ENCODE measurements around the gene PTPRO. TPM values are rescaled to one million over a fixed set of nuclear protein-coding genes. Genes with fewer than 3 reads are reported as not detected.

The PTPRO gene
- total and polyA plus RNA-seq, 10 of the 15 experiments (the other 5 are each of a cell fraction or from before 2014, with no cell fraction given): 1.2 to 5.3 (median 3.5) TPM

DNA sequence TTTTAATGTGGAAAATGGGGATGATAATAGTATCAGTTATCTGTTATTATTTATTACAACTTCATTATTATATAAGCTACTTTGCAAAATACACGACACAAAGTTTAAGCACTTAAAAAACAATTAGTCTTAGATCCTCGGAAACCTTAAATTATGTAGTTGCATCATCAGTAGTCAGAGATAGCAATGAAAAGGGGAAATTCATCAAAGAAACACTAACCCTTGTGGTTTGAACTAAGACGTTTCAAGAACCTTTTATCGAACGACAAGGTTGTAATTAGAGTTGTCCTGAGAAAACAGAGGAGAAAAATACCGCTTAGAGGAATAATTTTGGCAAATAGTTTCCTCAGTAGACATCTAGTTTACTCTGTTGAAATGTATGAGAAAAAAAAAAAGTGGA lies 198.5 kb downstream of the PTPRO start (continued):
- TF ChIP-seq, protein P1, sequence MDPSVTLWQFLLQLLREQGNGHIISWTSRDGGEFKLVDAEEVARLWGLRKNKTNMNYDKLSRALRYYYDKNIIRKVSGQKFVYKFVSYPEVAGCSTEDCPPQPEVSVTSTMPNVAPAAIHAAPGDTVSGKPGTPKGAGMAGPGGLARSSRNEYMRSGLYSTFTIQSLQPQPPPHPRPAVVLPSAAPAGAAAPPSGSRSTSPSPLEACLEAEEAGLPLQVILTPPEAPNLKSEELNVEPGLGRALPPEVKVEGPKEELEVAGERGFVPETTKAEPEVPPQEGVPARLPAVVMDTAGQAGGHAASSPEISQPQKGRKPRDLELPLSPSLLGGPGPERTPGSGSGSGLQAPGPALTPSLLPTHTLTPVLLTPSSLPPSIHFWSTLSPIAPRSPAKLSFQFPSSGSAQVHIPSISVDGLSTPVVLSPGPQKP (IDR thresholded peaks at IDR 0.05; ENCODE audit: low read depth, low read length): no peak
- TF ChIP-seq, protein P2, sequence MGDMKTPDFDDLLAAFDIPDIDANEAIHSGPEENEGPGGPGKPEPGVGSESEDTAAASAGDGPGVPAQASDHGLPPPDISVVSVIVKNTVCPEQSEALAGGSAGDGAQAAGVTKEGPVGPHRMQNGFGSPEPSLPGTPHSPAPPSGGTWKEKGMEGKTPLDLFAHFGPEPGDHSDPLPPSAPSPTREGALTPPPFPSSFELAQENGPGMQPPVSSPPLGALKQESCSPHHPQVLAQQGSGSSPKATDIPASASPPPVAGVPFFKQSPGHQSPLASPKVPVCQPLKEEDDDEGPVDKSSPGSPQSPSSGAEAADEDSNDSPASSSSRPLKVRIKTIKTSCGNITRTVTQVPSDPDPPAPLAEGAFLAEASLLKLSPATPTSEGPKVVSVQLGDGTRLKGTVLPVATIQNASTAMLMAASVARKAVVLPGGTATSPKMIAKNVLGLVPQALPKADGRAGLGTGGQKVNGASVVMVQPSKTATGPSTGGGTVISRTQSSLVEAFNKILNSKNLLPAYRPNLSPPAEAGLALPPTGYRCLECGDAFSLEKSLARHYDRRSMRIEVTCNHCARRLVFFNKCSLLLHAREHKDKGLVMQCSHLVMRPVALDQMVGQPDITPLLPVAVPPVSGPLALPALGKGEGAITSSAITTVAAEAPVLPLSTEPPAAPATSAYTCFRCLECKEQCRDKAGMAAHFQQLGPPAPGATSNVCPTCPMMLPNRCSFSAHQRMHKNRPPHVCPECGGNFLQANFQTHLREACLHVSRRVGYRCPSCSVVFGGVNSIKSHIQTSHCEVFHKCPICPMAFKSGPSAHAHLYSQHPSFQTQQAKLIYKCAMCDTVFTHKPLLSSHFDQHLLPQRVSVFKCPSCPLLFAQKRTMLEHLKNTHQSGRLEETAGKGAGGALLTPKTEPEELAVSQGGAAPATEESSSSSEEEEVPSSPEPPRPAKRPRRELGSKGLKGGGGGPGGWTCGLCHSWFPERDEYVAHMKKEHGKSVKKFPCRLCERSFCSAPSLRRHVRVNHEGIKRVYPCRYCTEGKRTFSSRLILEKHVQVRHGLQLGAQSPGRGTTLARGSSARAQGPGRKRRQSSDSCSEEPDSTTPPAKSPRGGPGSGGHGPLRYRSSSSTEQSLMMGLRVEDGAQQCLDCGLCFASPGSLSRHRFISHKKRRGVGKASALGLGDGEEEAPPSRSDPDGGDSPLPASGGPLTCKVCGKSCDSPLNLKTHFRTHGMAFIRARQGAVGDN (IDR thresholded peaks at IDR 0.05): no peak
- no peak for TF ChIP-seq HDAC2 (IDR thresholded peaks at IDR 0.05)

DNA sequence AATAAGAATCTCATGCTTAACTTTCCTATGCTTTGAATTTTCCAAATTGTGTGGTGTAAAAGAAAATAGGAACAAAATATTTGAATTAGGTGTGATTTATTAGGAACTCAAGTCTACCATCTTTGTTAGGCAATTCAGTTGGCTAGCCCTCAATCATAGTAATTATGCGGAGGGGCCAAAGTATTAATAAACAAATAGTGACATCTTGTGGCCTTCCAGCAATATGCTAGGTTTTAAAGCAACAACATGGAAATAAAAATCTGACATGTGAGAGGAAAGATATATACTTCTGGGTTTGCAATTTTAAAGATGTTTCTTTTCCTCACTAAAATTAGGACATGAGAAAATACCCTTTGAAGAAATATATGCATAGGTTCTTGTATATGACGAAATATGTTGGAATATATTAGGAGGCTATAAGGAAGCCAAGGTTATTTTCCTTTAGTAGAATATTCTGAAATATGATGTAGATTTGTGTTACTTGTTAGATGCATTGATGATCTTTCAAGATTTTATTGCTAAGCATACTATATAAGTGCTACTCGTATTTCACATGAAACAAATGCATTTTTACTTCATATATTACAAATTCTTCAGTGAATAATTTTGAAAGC lies 200.4 kb downstream of the PTPRO start:
- H4K20me1 ChIP-seq (ENCODE audit: control insufficient read depth, insufficient read depth): no peaks in the 10 kb centered on the region
- intact Hi-C loops (cut with micrococcal nuclease; ENCODE audit: unreplicated experiment): loop anchor here (1.0 to 10.0 kb wide), 4 partner anchors 246 to 518 kb away; no protein-coding TSS in a partner anchor
- POLR2A ChIA-PET: no interaction called here
- WGBS (ENCODE audit: insufficient coverage, insufficient replicate concordance, low lambda C conversion rate, missing lambda C conversion rate): 2% methylated on average over 3 of the region's 3 CpGs
- ATAC-seq: peak; percentile 29; the same call in 2 of the 3 replicates
- CTCF ChIA-PET: interaction anchor here (0.5 to 1.9 kb wide), 19 partner anchors 9 to 568 kb away, joined by 3 to 62 read pairs (median 4); partner anchors contain the start of gene RERG
- no peak for DNase-seq (ENCODE audit: low read depth, low spot score)
- FAIRE-seq: peak; percentile 66
- no peak overlapping the region for H2AFZ ChIP-seq (ENCODE audit: control insufficient read depth, low read depth, low read length)
- in situ Hi-C loops (cut with MboI): loop anchor here (5.0 kb wide), 1 partner anchor 250 kb away; no protein-coding TSS in a partner anchor
- no peaks in the 10 kb centered on the region for H3K79me2 ChIP-seq (ENCODE audit: control insufficient read depth, insufficient read depth, low read length)
- H3K4me1 ChIP-seq (ENCODE audit: control insufficient read depth, insufficient read depth, low read length): no peaks in the 10 kb centered on the region
- no peak overlapping the region for H3K27ac ChIP-seq (ENCODE audit: control insufficient read depth, insufficient read depth)
- SMC1A ChIA-PET (ENCODE audit: uncharacterized antibody, unreplicated experiment): interaction anchor here (0.9 to 2.0 kb wide), 10 partner anchors 12 to 375 kb away, joined by 3 to 27 read pairs (median 4); no protein-coding TSS in a partner anchor
- RAD21 ChIA-PET (ENCODE audit: unreplicated experiment): interaction anchor here (1.2 to 1.9 kb wide), 6 partner anchors 10 to 537 kb away, joined by 3 to 8 read pairs (median 6); no protein-coding TSS in a partner anchor
- no peak overlapping the region for H3K4me3 ChIP-seq
- no peak overlapping the region for H3K4me2 ChIP-seq (ENCODE audit: control insufficient read depth, insufficient read depth)
- no TSS peak for BruUV-seq (replicated peaks)
- no peaks in the 10 kb centered on the region for H3K9me3 ChIP-seq (replicated peaks; ENCODE audit: control insufficient read depth, insufficient read depth, low read length)
- H3K9ac ChIP-seq (ENCODE audit: control insufficient read depth, insufficient read depth, low read length): no peak overlapping the region
- no peaks in the 10 kb centered on the region for H3K27me3 ChIP-seq (replicated peaks in 1 of 2; ENCODE audit: control insufficient read depth in 2 of 2, insufficient read depth in 2 of 2, low read length in 1 of 2)
- no peaks in the 10 kb centered on the region for H3K36me3 ChIP-seq (ENCODE audit: control insufficient read depth in 2 of 2, insufficient read depth in 2 of 2, low read length in 1 of 2)
- TF ChIP-seq, protein P3, sequence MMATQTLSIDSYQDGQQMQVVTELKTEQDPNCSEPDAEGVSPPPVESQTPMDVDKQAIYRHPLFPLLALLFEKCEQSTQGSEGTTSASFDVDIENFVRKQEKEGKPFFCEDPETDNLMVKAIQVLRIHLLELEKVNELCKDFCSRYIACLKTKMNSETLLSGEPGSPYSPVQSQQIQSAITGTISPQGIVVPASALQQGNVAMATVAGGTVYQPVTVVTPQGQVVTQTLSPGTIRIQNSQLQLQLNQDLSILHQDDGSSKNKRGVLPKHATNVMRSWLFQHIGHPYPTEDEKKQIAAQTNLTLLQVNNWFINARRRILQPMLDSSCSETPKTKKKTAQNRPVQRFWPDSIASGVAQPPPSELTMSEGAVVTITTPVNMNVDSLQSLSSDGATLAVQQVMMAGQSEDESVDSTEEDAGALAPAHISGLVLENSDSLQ (IDR thresholded peaks at IDR 0.05): 0 out of 2 replicates have a peak, but pooled peaks have one; percentile 14
- no peak for TF ChIP-seq WRNIP1 (IDR thresholded peaks at IDR 0.05; ENCODE audit: borderline replicate concordance, low read depth, low read length)
- TF ChIP-seq BCL11A (IDR thresholded peaks at IDR 0.05; ENCODE audit: low read depth, low read length): no peak
- TF ChIP-seq, protein P4, sequence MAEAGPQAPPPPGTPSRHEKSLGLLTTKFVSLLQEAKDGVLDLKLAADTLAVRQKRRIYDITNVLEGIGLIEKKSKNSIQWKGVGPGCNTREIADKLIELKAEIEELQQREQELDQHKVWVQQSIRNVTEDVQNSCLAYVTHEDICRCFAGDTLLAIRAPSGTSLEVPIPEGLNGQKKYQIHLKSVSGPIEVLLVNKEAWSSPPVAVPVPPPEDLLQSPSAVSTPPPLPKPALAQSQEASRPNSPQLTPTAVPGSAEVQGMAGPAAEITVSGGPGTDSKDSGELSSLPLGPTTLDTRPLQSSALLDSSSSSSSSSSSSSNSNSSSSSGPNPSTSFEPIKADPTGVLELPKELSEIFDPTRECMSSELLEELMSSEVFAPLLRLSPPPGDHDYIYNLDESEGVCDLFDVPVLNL (IDR thresholded peaks at IDR 0.05; ENCODE audit: low read depth, low read length): no peak
- TF ChIP-seq NR2F1 (conservative IDR thresholded peaks at IDR 0.05): no peak
- TF ChIP-seq, protein P5, sequence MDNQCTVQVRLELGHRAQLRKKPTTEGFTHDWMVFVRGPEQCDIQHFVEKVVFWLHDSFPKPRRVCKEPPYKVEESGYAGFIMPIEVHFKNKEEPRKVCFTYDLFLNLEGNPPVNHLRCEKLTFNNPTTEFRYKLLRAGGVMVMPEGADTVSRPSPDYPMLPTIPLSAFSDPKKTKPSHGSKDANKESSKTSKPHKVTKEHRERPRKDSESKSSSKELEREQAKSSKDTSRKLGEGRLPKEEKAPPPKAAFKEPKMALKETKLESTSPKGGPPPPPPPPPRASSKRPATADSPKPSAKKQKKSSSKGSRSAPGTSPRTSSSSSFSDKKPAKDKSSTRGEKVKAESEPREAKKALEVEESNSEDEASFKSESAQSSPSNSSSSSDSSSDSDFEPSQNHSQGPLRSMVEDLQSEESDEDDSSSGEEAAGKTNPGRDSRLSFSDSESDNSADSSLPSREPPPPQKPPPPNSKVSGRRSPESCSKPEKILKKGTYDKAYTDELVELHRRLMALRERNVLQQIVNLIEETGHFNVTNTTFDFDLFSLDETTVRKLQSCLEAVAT (IDR thresholded peaks at IDR 0.05): no peak
- TF ChIP-seq SMARCA5 (IDR thresholded peaks at IDR 0.05): no peak
- no peak for TF ChIP-seq SMAD1 (IDR thresholded peaks at IDR 0.05; ENCODE audit: low read depth, partially characterized antibody)
- no peak for TF ChIP-seq MEF2B (IDR thresholded peaks at IDR 0.05; ENCODE audit: partially characterized antibody, poor library complexity, severe bottlenecking)

All from GM12878 (cell line).